ENCODE data around the gene BEND7.
"Not testable (repeated sequence)": the region's sequence is repeated elsewhere in the genome, so short reads cannot be mapped to it uniquely, and the experiment has no call there.

The BEND7 gene

GRCh38 chr10:13449296-13449695, 79.5 kb downstream of the BEND7 start:
- Mint-ChIP-seq H3K4me3 (no peak overlapping the region), H3K36me3 (ENCODE audit: insufficient read depth) (no peaks in the 10 kb centered on the region), H3K27me3 (peaks cover 27 to 55% of the 10 kb centered on the region in 2 donors), H3K9me3 (no peaks in the 10 kb centered on the region), H3K4me1 (ENCODE audit: low read depth in 2 of 2) (no peaks in the 10 kb centered on the region), H3K27ac (no peak overlapping the region)
- DNase-seq (no peak), ATAC-seq (replicated peaks) (no peak)

- H3K9me3 Mint-ChIP-seq = no peaks in the 10 kb centered on the region
- H3K4me3 Mint-ChIP-seq = no peak overlapping the region
- H3K27me3 Mint-ChIP-seq = peaks cover 28 to 49% of the 10 kb centered on the region in 2 donors
- ATAC-seq (replicated peaks) = no peak
- no peaks in the 10 kb centered on the region for H3K36me3 Mint-ChIP-seq (ENCODE audit: insufficient read depth)
- no peak overlapping the region for H3K27ac Mint-ChIP-seq
- no peak for DNase-seq
- H3K4me1 Mint-ChIP-seq (ENCODE audit: low read depth in 2 of 2) = no peaks in the 10 kb centered on the region
Measured at GRCh38 chr10:13448216-13448615, 80.6 kb downstream of the BEND7 start.

- no peak overlapping the region for H3K27ac Mint-ChIP-seq
- H3K4me3 Mint-ChIP-seq = no peak overlapping the region
- H3K27me3 Mint-ChIP-seq = peaks cover 45 to 63% of the 10 kb centered on the region in 2 donors
- no peaks in the 10 kb centered on the region for H3K9me3 Mint-ChIP-seq
- H3K36me3 Mint-ChIP-seq (ENCODE audit: insufficient read depth) = no peaks in the 10 kb centered on the region
- no peak for ATAC-seq (replicated peaks)
- no peaks in the 10 kb centered on the region for H3K4me1 Mint-ChIP-seq (ENCODE audit: low read depth in 2 of 2)
- DNase-seq = no peak
Measured at GRCh38 chr10:13445656-13446400, 83.0 kb downstream of the BEND7 start.

GRCh38 chr10:13441476-13441875, 87.3 kb downstream of the BEND7 start:
- Mint-ChIP-seq H3K4me1 (ENCODE audit: low read depth in 2 of 2) (peaks cover 6 to 7% of the 10 kb centered on the region in 2 donors), H3K36me3 (ENCODE audit: insufficient read depth) (no peaks in the 10 kb centered on the region), H3K27ac (no peak overlapping the region), H3K4me3 (no peak overlapping the region), H3K27me3 (peaks cover 64 to 81% of the 10 kb centered on the region in 2 donors), H3K9me3 (no peaks in the 10 kb centered on the region)
- DNase-seq (no peak), ATAC-seq (replicated peaks) (no peak)

GRCh38 chr10:13440185-13441061, 88.4 kb downstream of the BEND7 start:
- Mint-ChIP-seq H3K27ac (no peak overlapping the region), H3K4me3 (peak overlapping the region; percentile 69 to 75), H3K27me3 (peaks cover 64 to 79% of the 10 kb centered on the region in 2 donors), H3K9me3 (no peaks in the 10 kb centered on the region), H3K36me3 (ENCODE audit: insufficient read depth) (no peaks in the 10 kb centered on the region), H3K4me1 (ENCODE audit: low read depth in 2 of 2) (peaks cover 6 to 7% of the 10 kb centered on the region in 2 donors)
- ATAC-seq (replicated peaks) (peak; percentile 96), DNase-seq (peak; percentile 46 to 63 (median 56))

GRCh38 chr10:13439313-13440184, 89.3 kb downstream of the BEND7 start:
- H3K4me1 Mint-ChIP-seq (ENCODE audit: low read depth in 2 of 2) = peaks cover 6 to 7% of the 10 kb centered on the region in 2 donors
- H3K27ac Mint-ChIP-seq = no peak overlapping the region
- ATAC-seq (replicated peaks) (no peak), DNase-seq (no peak)
- peaks cover 61 to 70% of the 10 kb centered on the region in 2 donors for H3K27me3 Mint-ChIP-seq
- H3K9me3 Mint-ChIP-seq = no peaks in the 10 kb centered on the region
- no peaks in the 10 kb centered on the region for H3K36me3 Mint-ChIP-seq (ENCODE audit: insufficient read depth)
- peak overlapping the region; percentile 69 to 75 for H3K4me3 Mint-ChIP-seq

- Mint-ChIP-seq H3K36me3 (ENCODE audit: insufficient read depth) (no peaks in the 10 kb centered on the region), H3K27me3 (peaks cover 45 to 56% of the 10 kb centered on the region in 2 donors), H3K4me1 (ENCODE audit: low read depth in 2 of 2) (peaks cover 6 to 7% of the 10 kb centered on the region in 2 donors), H3K4me3 (no peak overlapping the region), H3K9me3 (no peaks in the 10 kb centered on the region), H3K27ac (no peak overlapping the region)
- DNase-seq = no peak
- no peak for ATAC-seq (replicated peaks)
Measured at GRCh38 chr10:13437026-13437555, 91.7 kb downstream of the BEND7 start.

- not testable (repeated sequence) for H3K9me3 Mint-ChIP-seq; H3K27ac Mint-ChIP-seq; H3K36me3 Mint-ChIP-seq (ENCODE audit: insufficient read depth); DNase-seq; ATAC-seq (replicated peaks); H3K4me1 Mint-ChIP-seq (ENCODE audit: low read depth in 2 of 2); H3K4me3 Mint-ChIP-seq
- H3K27me3 Mint-ChIP-seq = peaks cover 49 to 72% of the 10 kb centered on the region in 2 donors
Measured at GRCh38 chr10:13427943-13428342, 100.9 kb downstream of the BEND7 start.

GRCh38 chr10:13425397-13425796, 103.4 kb downstream of the BEND7 start:
- Mint-ChIP-seq H3K36me3 (ENCODE audit: insufficient read depth) (peaks cover 2% of the 10 kb centered on the region), H3K27me3 (peaks cover 44 to 70% of the 10 kb centered on the region in 2 donors), H3K9me3 (peaks cover 0 to 2% of the 10 kb centered on the region in 2 donors), H3K27ac (no peak overlapping the region), H3K4me1 (ENCODE audit: low read depth in 2 of 2) (no peaks in the 10 kb centered on the region), H3K4me3 (no peak overlapping the region)
- ATAC-seq (replicated peaks) (no peak), DNase-seq (no peak)

- peaks cover 47 to 57% of the 10 kb centered on the region in 2 donors for H3K27me3 Mint-ChIP-seq
- H3K27ac Mint-ChIP-seq = no peak overlapping the region
- DNase-seq (no peak), ATAC-seq (replicated peaks) (no peak)
- H3K4me3 Mint-ChIP-seq = no peak overlapping the region
- no peaks in the 10 kb centered on the region for H3K4me1 Mint-ChIP-seq (ENCODE audit: low read depth in 2 of 2)
- H3K36me3 Mint-ChIP-seq (ENCODE audit: insufficient read depth) = peaks cover 2% of the 10 kb centered on the region
- H3K9me3 Mint-ChIP-seq = peaks cover 0 to 2% of the 10 kb centered on the region in 2 donors
Measured at GRCh38 chr10:13422800-13423199, 106.0 kb downstream of the BEND7 start.

- peaks cover 0 to 2% of the 10 kb centered on the region in 2 donors for H3K9me3 Mint-ChIP-seq
- H3K4me1 Mint-ChIP-seq (ENCODE audit: low read depth in 2 of 2) = no peaks in the 10 kb centered on the region
- H3K36me3 Mint-ChIP-seq (ENCODE audit: insufficient read depth) = peaks cover 2% of the 10 kb centered on the region
- peaks cover 40 to 53% of the 10 kb centered on the region in 2 donors for H3K27me3 Mint-ChIP-seq
- H3K4me3 Mint-ChIP-seq = no peak overlapping the region
- DNase-seq = no peak
- no peak overlapping the region for H3K27ac Mint-ChIP-seq
- no peak for ATAC-seq (replicated peaks)
Measured at GRCh38 chr10:13421382-13421917, 107.4 kb downstream of the BEND7 start.

- Mint-ChIP-seq H3K27ac (no peak overlapping the region), H3K4me3 (no peak overlapping the region), H3K9me3 (peaks cover 0 to 2% of the 10 kb centered on the region in 2 donors), H3K36me3 (ENCODE audit: insufficient read depth) (peaks cover 2% of the 10 kb centered on the region), H3K27me3 (peaks cover 39 to 53% of the 10 kb centered on the region in 2 donors), H3K4me1 (ENCODE audit: low read depth in 2 of 2) (no peaks in the 10 kb centered on the region)
- ATAC-seq (replicated peaks) = no peak
- DNase-seq = no peak
Measured at GRCh38 chr10:13420532-13421307, 108.1 kb downstream of the BEND7 start.
